NT2/D1 (cell line): ENCODE measurements around the gene NPAS2.

Experiments used
- SUZ12 ChIP-seq: IDR thresholded peaks from 2 replicates; pipeline ENCODE4 v1.6.1; 2011; ENCODE audit not compliant: insufficient read length, insufficient read depth; ENCODE audit errors: extremely low read depth
- YY1 ChIP-seq: IDR thresholded peaks from 2 replicates; pipeline ENCODE4 v1.6.1; 2011; ENCODE audit not compliant: insufficient read length, insufficient read depth
- ZNF274 ChIP-seq: IDR thresholded peaks from 2 replicates; pipeline ENCODE4 v1.6.1; 2011; ENCODE audit warnings: mild to moderate bottlenecking, low read depth, low read length

GRCh38 chr2:100887039-100887578 is 67.2 kb downstream of the NPAS2 start:
- TF ChIP-seq YY1 (no peak), ZNF274 (no peak), SUZ12 (no peak)
